ENCODE measurements around the gene TMEM106C. TPM values are rescaled to one million over a fixed set of nuclear protein-coding genes. Genes with fewer than 3 reads are reported as not detected.

TMEM106C gene
- total and polyA plus RNA-seq, 9 of the 15 experiments (the other 6 are each of a cell fraction or from before 2014, with no cell fraction given) = 37.6 to 183 (median 57.2) TPM

- Histone ChIP-seq H3K36me3 (ENCODE audit: control insufficient read depth, insufficient read depth, low read length) (no peaks in the 10 kb centered on the region), H2AFZ (ENCODE audit: low read depth, low read length) (no peak overlapping the region), H3K9ac (ENCODE audit: insufficient read depth in 1 of 2, low read depth in 2 of 2, low read length in 2 of 2) (no peak overlapping the region), H3K4me2 (ENCODE audit: insufficient read depth, low read length) (no peak overlapping the region), H3K9me3 (replicated peaks; ENCODE audit: control insufficient read depth, insufficient read depth, low read depth, low read length) (no peaks in the 10 kb centered on the region), H3K27me3 (ENCODE audit: control insufficient read depth in 2 of 2, insufficient read depth in 2 of 2, low read length in 2 of 2) (peaks cover 47 to 58% of the 10 kb centered on the region in 2 experiments), H3K9me1 (ENCODE audit: control insufficient read depth, insufficient read depth, low read length) (no peaks in the 10 kb centered on the region), H3K79me2 (ENCODE audit: control insufficient read depth, insufficient read depth, low read length) (no peaks in the 10 kb centered on the region), H3K4me1 (replicated peaks in 1 of 2; ENCODE audit: control insufficient read depth in 2 of 2, insufficient read depth in 2 of 2, low read length in 2 of 2) (no peaks in the 10 kb centered on the region), H3K4me3 (no peak overlapping the region), H3K27ac (ENCODE audit: extremely low read depth, low read depth, low read length) (no peak overlapping the region), H4K20me1 (replicated peaks; ENCODE audit: control insufficient read depth, insufficient read depth, low read length) (no peaks in the 10 kb centered on the region; the same call in 1 of the 2 replicates)
- TF ChIP-seq SMARCB1 (IDR thresholded peaks at IDR 0.05; ENCODE audit: insufficient read length, low read depth) (no peak), DNMT1 (IDR thresholded peaks at IDR 0.05) (no peak), GABPA (tag; conservative IDR thresholded peaks at IDR 0.05; ENCODE audit: low read depth) (no peak), DDX20 (tag; IDR thresholded peaks at IDR 0.05; ENCODE audit: low read depth) (no peak), LARP7 (IDR thresholded peaks at IDR 0.05) (no peak), SMAD3 (CRISPR knock-in tag; conservative IDR thresholded peaks at IDR 0.05) (no peak), MBD2 (IDR thresholded peaks at IDR 0.05; ENCODE audit: borderline replicate concordance, low read depth) (no peak), RFX5 (IDR thresholded peaks at IDR 0.05; ENCODE audit: low read depth, low read length) (no peak), ZBTB43 (CRISPR knock-in tag; IDR thresholded peaks at IDR 0.05) (no peak), KLF13 (tag; IDR thresholded peaks at IDR 0.05; ENCODE audit: borderline replicate concordance, low read depth) (no peak), NR2C2 (CRISPR knock-in tag; IDR thresholded peaks at IDR 0.05) (no peak), NR2C2 (tag; IDR thresholded peaks at IDR 0.05) (no peak), PYGO2 (tag; IDR thresholded peaks at IDR 0.05) (no peak), MECOM (CRISPR knock-in tag; IDR thresholded peaks at IDR 0.05) (no peak)
- ATAC-seq = no peak
- intact Hi-C loops (cut with micrococcal nuclease) (no loop called here), in situ Hi-C loops (cut with MboI) (no loop called here)
- no TSS peak for BruUV-seq (replicated peaks)
- 2% methylated on average over 8 of the region's 8 CpGs for WGBS (ENCODE audit: insufficient coverage, low coverage, missing lambda C conversion rate)
- ChIA-PET POLR2A (interaction anchor here (1.0 to 1.8 kb wide), 3 partner anchors 11 to 12 kb away, joined by 4 to 6 read pairs (median 5); no protein-coding TSS in a partner anchor), CTCF (ENCODE audit: low intra/inter-chr PET ratio) (no interaction called here)
- no peak for FAIRE-seq
- DNase-seq (ENCODE audit: extremely low read depth in 1 of 4, low spot score in 3 of 4) = no peak
Observed at GRCh38 chr12:48016373-48017020, 53.1 kb downstream of the TMEM106C start.
